ENCODE results near the gene PAX3. TPM values are rescaled to one million over a fixed set of nuclear protein-coding genes. Genes with fewer than 3 reads are reported as not detected.

PAX3 gene
- total RNA-seq, 4 donors from 2014 or later = not detected

- Histone ChIP-seq H3K27ac (no peak overlapping the region), H3K27me3 (no peaks in the 10 kb centered on the region), H3K4me3 (no peak overlapping the region), H3K9me3 (no peaks in the 10 kb centered on the region), H3K4me1 (no peaks in the 10 kb centered on the region), H3K36me3 (no peaks in the 10 kb centered on the region)
- no peak for TF ChIP-seq POLR2A (IDR thresholded peaks at IDR 0.05)
- no peak for TF ChIP-seq CTCF (IDR thresholded peaks at IDR 0.05)
- DNase-seq = no peak
Measured at GRCh38 chr2:222334914-222335313, 36.1 kb upstream of the PAX3 start.

GRCh38 chr2:222333397-222333796, 34.6 kb upstream of the PAX3 start:
- H3K4me1 ChIP-seq = no peaks in the 10 kb centered on the region
- no peak overlapping the region for H3K4me3 ChIP-seq
- TF ChIP-seq CTCF (IDR thresholded peaks at IDR 0.05) (no peak), POLR2A (IDR thresholded peaks at IDR 0.05) (no peak)
- H3K36me3 ChIP-seq = no peaks in the 10 kb centered on the region
- H3K27me3 ChIP-seq = no peaks in the 10 kb centered on the region
- no peaks in the 10 kb centered on the region for H3K9me3 ChIP-seq
- no peak overlapping the region for H3K27ac ChIP-seq
- peak in 1 of 3 donors; percentile 20 for DNase-seq

DNA sequence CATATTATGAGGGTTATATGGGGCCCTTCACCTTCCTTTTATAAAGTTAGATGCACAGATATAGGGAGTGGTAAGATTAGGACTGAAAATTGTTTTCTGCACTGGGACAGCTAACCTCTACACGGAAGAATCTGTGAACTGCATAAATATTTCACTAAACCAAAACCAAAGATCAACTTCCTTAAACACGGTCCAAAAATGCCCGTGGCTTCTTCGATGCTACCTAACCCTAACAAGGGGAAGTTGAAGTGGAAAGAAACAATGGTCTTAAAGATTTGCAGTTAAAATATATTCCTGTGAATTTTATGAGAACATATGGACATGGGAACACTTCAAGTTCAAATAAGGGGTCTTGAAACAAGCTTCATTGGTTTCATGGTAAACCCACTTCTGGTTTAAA, 33.3 kb upstream of the PAX3 start:
- Histone ChIP-seq H3K9me3 (no peaks in the 10 kb centered on the region), H3K27ac (no peak overlapping the region), H3K36me3 (no peaks in the 10 kb centered on the region), H3K4me3 (no peak overlapping the region), H3K27me3 (no peaks in the 10 kb centered on the region), H3K4me1 (no peaks in the 10 kb centered on the region)
- DNase-seq = no peak
- TF ChIP-seq POLR2A (IDR thresholded peaks at IDR 0.05) (no peak), CTCF (IDR thresholded peaks at IDR 0.05) (no peak)

DNA sequence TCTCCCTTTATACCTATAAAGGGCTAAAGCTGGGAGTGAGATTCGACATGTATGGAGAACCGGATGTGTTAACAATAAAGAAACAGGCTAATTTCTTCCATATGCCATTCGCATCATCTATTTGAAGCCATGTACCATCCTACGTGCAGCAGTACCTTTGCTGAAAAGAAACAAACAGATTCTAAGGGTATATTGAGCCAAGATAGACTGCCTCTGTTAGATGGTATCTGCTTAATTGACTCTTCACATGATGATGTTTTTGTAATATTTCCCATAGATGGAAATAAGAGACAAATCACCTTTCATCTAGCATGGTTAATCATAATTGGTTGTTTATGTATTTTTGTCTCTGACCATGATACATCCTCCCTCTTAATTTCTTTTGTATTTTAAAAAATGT, 32.1 kb upstream of the PAX3 start:
- Histone ChIP-seq H3K9me3 (no peaks in the 10 kb centered on the region), H3K36me3 (no peaks in the 10 kb centered on the region), H3K4me1 (no peaks in the 10 kb centered on the region), H3K27me3 (no peaks in the 10 kb centered on the region), H3K4me3 (no peak overlapping the region), H3K27ac (no peak overlapping the region)
- DNase-seq = no peak
- TF ChIP-seq CTCF (IDR thresholded peaks at IDR 0.05) (no peak), POLR2A (IDR thresholded peaks at IDR 0.05) (no peak)

GRCh38 chr2:222322236-222322635, 23.4 kb upstream of the PAX3 start:
- no peaks in the 10 kb centered on the region for H3K9me3 ChIP-seq
- no peak for TF ChIP-seq POLR2A (IDR thresholded peaks at IDR 0.05)
- TF ChIP-seq CTCF (IDR thresholded peaks at IDR 0.05) = no peak
- H3K4me3 ChIP-seq = no peak overlapping the region
- H3K27ac ChIP-seq = no peak overlapping the region
- no peak for DNase-seq
- H3K36me3 ChIP-seq = no peaks in the 10 kb centered on the region
- H3K27me3 ChIP-seq = peaks cover 0 to 4% of the 10 kb centered on the region in 2 donors
- H3K4me1 ChIP-seq = peaks cover 2 to 22% (median 4%) of the 10 kb centered on the region in 4 donors

Measured in Peyer's patch (tissue), 4 donors.